Stimulated activated CD4-positive, alpha-beta T cell treated with anti-CD3 and anti-CD28 coated beads, Interleukin-1b, Interleukin-23, amount 100 ng/mL, for 48 hours (primary cell): ENCODE measurements around the gene ARFGEF2.
"Not testable (repeated sequence)": the region's sequence is repeated elsewhere in the genome, so short reads cannot be mapped to it uniquely, and the experiment has no call there.

Experiments used
- DNase-seq: peaks from one replicate; pipeline ENCODE4 v3.0.0-alpha.2; 2020

Gene ARFGEF2

GRCh38 chr20:48921168-48921882 lies at the start of gene ARFGEF2:
Gene ARFGEF2 (plus strand): TSS chr20:48921711. CDS start chr20:48921890, 179 bp downstream.
- peak; percentile 91 for DNase-seq

- DNase-seq, result no peak
These were observed 46.1 kb upstream of the ARFGEF2 start for GRCh38 chr20:48875233-48875913.

- no peak for DNase-seq
These were observed 45.6 kb upstream of the ARFGEF2 start for GRCh38 chr20:48875914-48876240.

- DNase-seq, result no peak
These were observed 44.2 kb upstream of the ARFGEF2 start for GRCh38 chr20:48877304-48877703.

- DNase-seq, result no peak
These were observed 42.8 kb upstream of the ARFGEF2 start for GRCh38 chr20:48878534-48879248.

GRCh38 chr20:48879612-48880245 lies 41.8 kb upstream of the ARFGEF2 start:
- DNase-seq, result no peak

- no peak for DNase-seq
These were observed 41.2 kb upstream of the ARFGEF2 start for GRCh38 chr20:48880331-48880730.

GRCh38 chr20:48880981-48881657 lies 40.4 kb upstream of the ARFGEF2 start:
- no peak for DNase-seq

- DNase-seq, result no peak
These were observed 36.3 kb upstream of the ARFGEF2 start for GRCh38 chr20:48885237-48885636.

GRCh38 chr20:48886194-48886593 lies 35.3 kb upstream of the ARFGEF2 start:
- DNase-seq, result no peak

GRCh38 chr20:48886811-48887210 lies 34.7 kb upstream of the ARFGEF2 start:
- no peak for DNase-seq

- DNase-seq, result not testable (repeated sequence)
These were observed 33.0 kb upstream of the ARFGEF2 start for GRCh38 chr20:48888517-48888916.

- no peak for DNase-seq
These were observed 32.2 kb upstream of the ARFGEF2 start for GRCh38 chr20:48889140-48889790.

GRCh38 chr20:48891235-48892048 lies 30.1 kb upstream of the ARFGEF2 start:
- no peak for DNase-seq

GRCh38 chr20:48892049-48892470 lies 29.5 kb upstream of the ARFGEF2 start:
- DNase-seq, result no peak

GRCh38 chr20:48892891-48893290 lies 28.6 kb upstream of the ARFGEF2 start:
- DNase-seq, result no peak

- no peak for DNase-seq
These were observed 28.1 kb upstream of the ARFGEF2 start for GRCh38 chr20:48893374-48893773.

- DNase-seq, result no peak
These were observed 24.1 kb upstream of the ARFGEF2 start for GRCh38 chr20:48897305-48898010.

GRCh38 chr20:48898210-48898609 lies 23.3 kb upstream of the ARFGEF2 start:
- no peak for DNase-seq

- DNase-seq, result no peak
These were observed 22.5 kb upstream of the ARFGEF2 start for GRCh38 chr20:48898896-48899530.
